Left hindlimb (tissue), 1 donor: ENCODE data around the gene RAPGEF5.

Source experiments
- DNase-seq: peaks from one replicate; pipeline ENCODE4 v3.0.0-alpha.2; 2018

Gene RAPGEF5

GRCh38 chr7:22356701-22357310 lies at the start of gene RAPGEF5:
TSS of gene RAPGEF5 (minus strand) at chr7:22357154. CDS start at chr7:22357060, 94 bp downstream.
- DNase-seq: no peak

- DNase-seq: no peak
These were observed 49.8 kb upstream of the RAPGEF5 start for GRCh38 chr7:22406715-22407114.

GRCh38 chr7:22404421-22405023 lies 47.6 kb upstream of the RAPGEF5 start:
- no peak for DNase-seq

GRCh38 chr7:22403344-22403743 lies 46.4 kb upstream of the RAPGEF5 start:
- DNase-seq: no peak

- DNase-seq: no peak
These were observed 45.3 kb upstream of the RAPGEF5 start for GRCh38 chr7:22402250-22402649.

GRCh38 chr7:22400936-22401553 lies 44.1 kb upstream of the RAPGEF5 start:
- no peak for DNase-seq

GRCh38 chr7:22400150-22400814 lies 43.3 kb upstream of the RAPGEF5 start:
- DNase-seq: no peak

- no peak for DNase-seq
These were observed 42.6 kb upstream of the RAPGEF5 start for GRCh38 chr7:22399546-22399945.

- no peak for DNase-seq
These were observed 42.1 kb upstream of the RAPGEF5 start for GRCh38 chr7:22399091-22399490.

- DNase-seq: no peak
These were observed 41.0 kb upstream of the RAPGEF5 start for GRCh38 chr7:22397981-22398380.

- DNase-seq: no peak
These were observed 38.3 kb upstream of the RAPGEF5 start for GRCh38 chr7:22395222-22395621.

GRCh38 chr7:22394739-22395138 lies 37.8 kb upstream of the RAPGEF5 start:
- DNase-seq: no peak

GRCh38 chr7:22393913-22394729 lies 37.2 kb upstream of the RAPGEF5 start:
- no peak for DNase-seq

GRCh38 chr7:22390516-22390915 lies 33.6 kb upstream of the RAPGEF5 start:
- DNase-seq: no peak

- DNase-seq: no peak
These were observed 32.9 kb upstream of the RAPGEF5 start for GRCh38 chr7:22389892-22390291.

- DNase-seq: no peak
These were observed 30.6 kb upstream of the RAPGEF5 start for GRCh38 chr7:22387583-22387982.

GRCh38 chr7:22386865-22387264 lies 29.9 kb upstream of the RAPGEF5 start:
- DNase-seq: no peak

- DNase-seq: no peak
These were observed 29.4 kb upstream of the RAPGEF5 start for GRCh38 chr7:22386206-22386858.

- no peak for DNase-seq
These were observed 28.4 kb upstream of the RAPGEF5 start for GRCh38 chr7:22385326-22385725.

GRCh38 chr7:22380333-22380732 lies 23.4 kb upstream of the RAPGEF5 start:
- DNase-seq: no peak

- no peak for DNase-seq
These were observed 21.4 kb upstream of the RAPGEF5 start for GRCh38 chr7:22378199-22378980.

- no peak for DNase-seq
These were observed 20.7 kb upstream of the RAPGEF5 start for GRCh38 chr7:22377703-22378102.
